Osteocyte (in vitro differentiated cells): ENCODE data around the gene PRMT3. TPM values are rescaled to one million over a fixed set of nuclear protein-coding genes. Genes with fewer than 3 reads are reported as not detected.

Experiments used
- DNase-seq: peaks from one replicate; pipeline ENCODE4 v3.0.0; 2021; ENCODE audit warnings: mixed read lengths; ENCODE audit not compliant: unreplicated experiment; ENCODE audit errors: extremely low spot score
- H3K27ac Mint-ChIP-seq: one replicate; pipeline ENCODE4 v1.8.0; 2021; ENCODE audit warnings: mild to moderate bottlenecking, mixed read lengths; ENCODE audit not compliant: unreplicated experiment
- H3K27me3 Mint-ChIP-seq: one replicate; pipeline ENCODE4 v1.8.0; 2021; ENCODE audit warnings: mixed read lengths; ENCODE audit not compliant: unreplicated experiment
- H3K36me3 Mint-ChIP-seq: one replicate; pipeline ENCODE4 v1.8.0; 2021; ENCODE audit warnings: mixed read lengths; ENCODE audit not compliant: unreplicated experiment
- H3K4me1 Mint-ChIP-seq: one replicate; pipeline ENCODE4 v1.8.0; 2021; ENCODE audit warnings: mixed read lengths; ENCODE audit not compliant: unreplicated experiment
- H3K4me3 Mint-ChIP-seq: one replicate; pipeline ENCODE4 v1.8.0; 2021; ENCODE audit warnings: mild to moderate bottlenecking, moderate library complexity, mixed read lengths; ENCODE audit not compliant: unreplicated experiment
- H3K9me3 Mint-ChIP-seq: one replicate; pipeline ENCODE4 v1.8.0; 2021; ENCODE audit warnings: mixed read lengths; ENCODE audit not compliant: unreplicated experiment
- long read RNA-seq: library from polyadenylated mRNA; unstranded; transcript quantifications from one replicate; pipeline ENCODE4 v2.0.0, GENCODE V29; 2021
- total RNA-seq: library from RNA; stranded (reverse); gene quantifications from 2 replicates; pipeline ENCODE4 v1.2.1, GENCODE V29; 2021
- TF ChIP-seq, protein P1 (sequence below): fragments of 200-600 bp; sonication (generic); IDR thresholded peaks from 2 replicates; pipeline ENCODE4 v1.5.0; 2021; ENCODE audit warnings: antibody characterized with exemption, mild to moderate bottlenecking, moderate library complexity

Gene PRMT3
- total RNA-seq: 17.7 and 18.9 TPM in 2 replicates
- long read RNA-seq, full-length matches to known transcripts: 169 of 194 reads
- long read RNA-seq, partial matches to known transcripts: 7 of 194 reads
- long read RNA-seq, other reads (novel, unspliced or antisense): 18 of 194 reads

DNA sequence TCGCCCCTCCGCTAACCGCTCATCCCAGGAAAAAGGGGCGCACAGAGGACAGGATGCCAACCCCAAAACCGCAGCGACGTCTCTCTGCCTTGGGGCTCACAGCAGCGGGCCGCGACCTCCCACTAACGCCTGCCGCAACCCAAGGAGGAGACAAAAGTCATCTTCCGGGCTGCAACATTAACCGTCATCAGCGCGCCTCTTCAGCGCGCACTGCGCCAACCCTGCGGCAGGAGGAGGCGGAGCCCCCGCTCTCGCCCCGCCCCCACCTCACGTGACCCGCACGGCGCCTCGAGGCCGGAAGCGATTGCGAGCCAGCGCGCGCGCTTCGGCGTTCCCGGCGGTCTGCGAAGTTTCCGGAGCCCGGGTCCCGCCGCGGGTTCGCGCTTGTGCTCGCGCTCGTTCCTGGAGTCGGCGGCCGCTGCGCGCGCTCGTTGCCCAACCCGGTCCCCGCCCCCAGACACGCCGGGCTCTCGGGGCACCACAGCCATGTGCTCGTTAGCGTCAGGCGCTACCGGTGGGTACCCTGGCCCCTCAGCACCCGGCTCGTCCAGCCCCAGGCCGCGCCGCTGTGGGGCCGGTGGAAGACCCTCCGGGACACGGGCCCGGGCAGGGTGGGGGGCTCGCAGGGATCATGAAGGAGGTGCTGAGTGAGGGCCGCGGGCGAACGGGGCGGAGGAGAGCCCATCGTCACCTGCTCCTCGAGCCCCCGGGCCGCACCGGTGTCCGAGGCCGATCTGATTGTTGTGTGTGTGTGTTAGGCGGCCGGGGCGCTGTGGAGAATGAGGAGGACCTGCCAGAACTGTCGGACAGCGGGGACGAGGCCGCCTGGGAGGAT is at the start of gene PRMT3:
TSS of gene PRMT3 (plus strand) at position 456 of the 835 bp plus-strand sequence. CDS start at position 487, 31 bp downstream.
- Mint-ChIP-seq H3K4me1 (peaks cover 17% of the 10 kb centered on the region), H3K9me3 (no peaks in the 10 kb centered on the region), H3K27ac (peak within 1 kb of the TSS; percentile 100), H3K36me3 (peaks cover 4% of the 10 kb centered on the region), H3K4me3 (peak within 1 kb of the TSS; percentile 98), H3K27me3 (no peaks in the 10 kb centered on the region)
- TF ChIP-seq, protein P1, sequence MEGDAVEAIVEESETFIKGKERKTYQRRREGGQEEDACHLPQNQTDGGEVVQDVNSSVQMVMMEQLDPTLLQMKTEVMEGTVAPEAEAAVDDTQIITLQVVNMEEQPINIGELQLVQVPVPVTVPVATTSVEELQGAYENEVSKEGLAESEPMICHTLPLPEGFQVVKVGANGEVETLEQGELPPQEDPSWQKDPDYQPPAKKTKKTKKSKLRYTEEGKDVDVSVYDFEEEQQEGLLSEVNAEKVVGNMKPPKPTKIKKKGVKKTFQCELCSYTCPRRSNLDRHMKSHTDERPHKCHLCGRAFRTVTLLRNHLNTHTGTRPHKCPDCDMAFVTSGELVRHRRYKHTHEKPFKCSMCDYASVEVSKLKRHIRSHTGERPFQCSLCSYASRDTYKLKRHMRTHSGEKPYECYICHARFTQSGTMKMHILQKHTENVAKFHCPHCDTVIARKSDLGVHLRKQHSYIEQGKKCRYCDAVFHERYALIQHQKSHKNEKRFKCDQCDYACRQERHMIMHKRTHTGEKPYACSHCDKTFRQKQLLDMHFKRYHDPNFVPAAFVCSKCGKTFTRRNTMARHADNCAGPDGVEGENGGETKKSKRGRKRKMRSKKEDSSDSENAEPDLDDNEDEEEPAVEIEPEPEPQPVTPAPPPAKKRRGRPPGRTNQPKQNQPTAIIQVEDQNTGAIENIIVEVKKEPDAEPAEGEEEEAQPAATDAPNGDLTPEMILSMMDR: no peak
- peak; percentile 99 for DNase-seq

DNA sequence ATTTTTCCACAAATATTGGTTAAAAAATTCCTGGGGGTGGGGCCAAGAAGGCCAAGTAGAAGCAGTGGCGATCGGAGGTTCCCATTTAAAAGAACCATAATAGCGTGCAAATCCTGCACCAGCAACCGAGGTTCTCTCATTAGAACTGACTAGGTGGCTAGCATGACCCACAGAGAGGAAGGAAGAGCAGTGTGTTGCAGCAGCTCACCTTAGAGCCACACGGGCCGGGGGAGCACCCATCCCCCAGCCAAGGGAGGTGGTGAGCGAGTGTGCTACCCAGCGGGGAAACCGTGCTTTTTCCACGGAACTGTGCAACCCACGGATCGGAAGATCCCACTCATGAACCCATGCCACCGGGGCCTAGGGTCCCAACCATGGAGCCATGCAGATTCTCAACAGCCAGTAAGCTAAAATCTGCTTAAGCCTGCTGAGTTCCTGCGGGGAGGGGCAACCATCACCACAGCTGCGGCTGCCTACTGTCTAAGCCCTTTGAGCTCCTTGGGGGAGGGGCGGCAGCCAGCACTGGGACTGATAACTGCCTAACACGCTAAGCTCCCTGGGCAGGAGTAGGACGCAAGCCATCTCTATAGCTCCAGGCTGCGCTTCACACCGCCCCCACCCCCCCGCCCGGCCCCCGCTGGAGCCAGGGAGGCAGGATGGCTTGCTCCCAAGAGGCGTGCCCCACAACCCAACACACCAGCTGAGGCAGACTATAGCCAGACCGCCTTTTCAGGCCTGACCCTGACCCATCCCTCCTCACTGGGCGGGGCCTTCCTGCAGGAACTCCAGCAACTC is 45.0 kb upstream of the PRMT3 start:
- no peaks in the 10 kb centered on the region for H3K36me3 Mint-ChIP-seq
- peaks cover 91% of the 10 kb centered on the region for H3K27me3 Mint-ChIP-seq
- H3K4me1 Mint-ChIP-seq: no peaks in the 10 kb centered on the region
- no peaks in the 10 kb centered on the region for H3K9me3 Mint-ChIP-seq
- TF ChIP-seq, protein P1: no peak
- no peak overlapping the region for H3K27ac Mint-ChIP-seq
- DNase-seq: no peak
- H3K4me3 Mint-ChIP-seq: no peak overlapping the region

DNA sequence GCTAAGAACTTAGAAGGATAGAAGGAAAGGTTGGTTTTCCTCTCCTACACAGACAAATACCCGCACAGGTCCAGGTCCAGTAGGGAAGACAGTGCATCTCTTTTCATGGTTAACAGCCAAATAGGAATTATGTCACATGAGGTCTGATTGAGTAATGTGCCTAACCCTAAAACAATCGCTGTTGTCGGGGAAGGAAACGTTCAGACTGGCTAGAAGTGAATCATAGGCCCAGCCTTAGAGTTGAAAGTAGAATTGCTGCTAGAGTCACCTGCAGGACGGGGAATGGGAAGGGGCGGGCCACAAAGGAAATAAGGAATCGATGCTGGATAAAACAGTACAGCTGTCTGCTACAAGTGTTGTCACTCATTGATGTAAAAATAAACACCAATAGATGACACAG is 36.4 kb upstream of the PRMT3 start:
- no peak for DNase-seq
- Mint-ChIP-seq H3K4me1 (peaks cover 2% of the 10 kb centered on the region), H3K27me3 (peaks cover 55% of the 10 kb centered on the region), H3K27ac (no peak overlapping the region), H3K4me3 (no peak overlapping the region), H3K36me3 (no peaks in the 10 kb centered on the region), H3K9me3 (no peaks in the 10 kb centered on the region)
- TF ChIP-seq, protein P1: no peak

- Mint-ChIP-seq H3K9me3 (no peaks in the 10 kb centered on the region), H3K27me3 (peaks cover 54% of the 10 kb centered on the region), H3K4me1 (peaks cover 2% of the 10 kb centered on the region), H3K36me3 (no peaks in the 10 kb centered on the region), H3K4me3 (no peak overlapping the region), H3K27ac (no peak overlapping the region)
- TF ChIP-seq, protein P1: no peak
- no peak for DNase-seq
These were observed 35.7 kb upstream of the PRMT3 start for GRCh38 chr11:20351751-20352262.
